GM18520 (cell line): ENCODE data around the gene HSPH1.
"Not testable (repeated sequence)": the region's sequence is repeated elsewhere in the genome, so short reads cannot be mapped to it uniquely, and the experiment has no call there.

Experiments
- ATAC-seq: cut with Tn5 transposase; IDR thresholded peaks from one replicate; pipeline ENCODE4 v1.9.1; 2021; ENCODE audit not compliant: unreplicated experiment

Gene HSPH1

GRCh38 chr13:31177813-31178495, 16.2 kb upstream of the HSPH1 start:
- ATAC-seq: not testable (repeated sequence)

- no peak for ATAC-seq
Observed at GRCh38 chr13:31175847-31176532, 14.3 kb upstream of the HSPH1 start.

- ATAC-seq: no peak
Observed at GRCh38 chr13:31174018-31174417, 12.3 kb upstream of the HSPH1 start.

- ATAC-seq: no peak
Observed at GRCh38 chr13:31172535-31172934, 10.8 kb upstream of the HSPH1 start.

GRCh38 chr13:31172001-31172400, 10.3 kb upstream of the HSPH1 start:
- ATAC-seq: no peak

- ATAC-seq: no peak
Observed at GRCh38 chr13:31168736-31169135, 7.0 kb upstream of the HSPH1 start.

- peak; percentile 49 for ATAC-seq
Observed at GRCh38 chr13:31168166-31168565, 6.5 kb upstream of the HSPH1 start.

- ATAC-seq: peak; percentile 32
Observed at GRCh38 chr13:31167490-31167889, 5.8 kb upstream of the HSPH1 start.

GRCh38 chr13:31166591-31166990, 4.9 kb upstream of the HSPH1 start:
- ATAC-seq: no peak

GRCh38 chr13:31162151-31163008, 676 bp upstream of the HSPH1 start:
- peak; percentile 77 for ATAC-seq

GRCh38 chr13:31160857-31161556, 697 bp downstream of the HSPH1 start:
- ATAC-seq: no peak

- no peak for ATAC-seq
Observed at GRCh38 chr13:31159306-31159705, 2.4 kb downstream of the HSPH1 start.

- ATAC-seq: no peak
Observed at GRCh38 chr13:31154939-31155338, 6.8 kb downstream of the HSPH1 start.

GRCh38 chr13:31151837-31152236, 9.9 kb downstream of the HSPH1 start:
- no peak for ATAC-seq

- no peak for ATAC-seq
Observed at GRCh38 chr13:31150315-31150985, 11.3 kb downstream of the HSPH1 start.

GRCh38 chr13:31149604-31150003, 12.1 kb downstream of the HSPH1 start:
- ATAC-seq: no peak

GRCh38 chr13:31145417-31145816, 16.3 kb downstream of the HSPH1 start:
- ATAC-seq: no peak

- ATAC-seq: no peak
Observed at GRCh38 chr13:31138515-31138914, 23.2 kb downstream of the HSPH1 start.

- ATAC-seq: no peak
Observed at GRCh38 chr13:31136724-31137123, 25.0 kb downstream of the HSPH1 start.

GRCh38 chr13:31134039-31134711, 27.5 kb downstream of the HSPH1 start:
- no peak for ATAC-seq
